NCI-H345 treated with DMSO at 0.1 percent for 48 hours (cell line): ENCODE results near the gene GRIK4.

Source experiments
- DNase-seq: peaks from one replicate; lab custom pipeline; 2025; ENCODE audit not compliant: unreplicated experiment; lab: John Stamatoyannopoulos, UW

GRIK4 gene

DNA sequence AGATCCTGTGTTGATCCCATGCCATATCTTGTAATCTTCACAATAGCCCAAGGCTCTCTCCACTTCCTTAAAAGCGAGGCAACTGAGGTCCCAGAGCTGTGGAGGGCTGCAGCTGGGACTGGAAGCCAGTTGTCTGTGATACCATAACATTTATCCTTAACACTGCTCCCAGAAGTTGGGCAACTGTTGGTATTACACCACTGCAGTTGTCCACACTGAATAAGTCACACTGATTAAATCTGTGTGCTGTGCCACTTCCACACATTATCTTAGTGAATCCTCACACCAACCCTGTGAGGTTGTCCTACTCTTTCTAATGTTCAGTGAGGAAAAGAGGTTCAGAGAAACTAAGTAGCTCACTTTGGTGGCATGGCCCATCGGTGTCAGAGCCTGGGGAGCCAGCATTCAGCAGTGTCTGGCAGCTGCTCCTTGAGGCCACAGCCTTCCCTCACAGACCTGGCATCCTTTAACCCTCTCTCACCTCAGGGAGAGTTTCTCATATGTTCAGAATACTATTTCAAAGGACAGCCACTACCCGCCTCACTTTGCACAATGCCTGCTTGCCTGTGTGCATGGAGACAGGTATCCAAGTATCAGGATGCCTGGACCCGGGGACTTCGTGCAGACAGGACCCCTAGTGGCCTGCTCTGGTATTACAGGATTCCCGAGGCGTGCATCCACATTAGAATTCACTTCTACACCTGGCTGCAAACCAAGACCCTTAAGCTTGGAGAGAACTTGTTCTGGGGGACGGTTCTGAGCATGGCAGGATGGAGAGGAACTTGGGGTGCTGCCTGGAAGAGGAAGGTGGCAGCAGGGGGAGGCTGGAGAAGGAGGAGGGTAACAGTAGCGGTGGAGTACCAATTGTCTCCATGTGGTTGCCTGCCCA, 290.5 kb downstream of the GRIK4 start:
- peak; percentile 43 for DNase-seq

DNA sequence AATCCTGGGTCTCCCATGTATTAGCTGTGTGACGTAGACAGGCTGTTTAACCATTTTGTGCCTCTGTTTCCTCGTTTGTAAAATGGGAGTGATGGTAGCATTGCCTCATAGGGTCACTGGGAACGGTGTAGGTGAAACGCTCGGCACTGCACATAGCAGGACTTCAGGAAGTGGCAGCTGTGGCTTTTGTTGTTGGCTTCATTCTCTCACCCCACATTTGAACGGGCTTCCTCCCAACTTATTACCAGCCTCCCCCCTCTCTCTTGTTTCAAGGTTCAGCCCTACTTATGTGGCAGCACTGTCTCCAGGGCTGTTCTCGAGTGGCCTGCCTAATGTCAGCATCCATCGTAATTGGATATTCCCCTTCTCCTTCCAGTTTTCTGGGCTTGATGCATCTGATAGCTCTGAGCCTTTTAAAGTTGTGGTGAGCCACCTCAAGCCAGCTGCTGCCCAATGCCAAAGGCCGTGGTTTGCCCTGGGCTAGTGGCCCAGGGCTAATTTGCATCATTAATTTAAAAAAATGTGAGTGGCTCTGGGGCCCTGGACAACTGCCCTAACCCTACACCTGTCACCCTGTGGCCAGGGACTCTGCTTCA, 294.5 kb downstream of the GRIK4 start:
- DNase-seq: no peak

DNA sequence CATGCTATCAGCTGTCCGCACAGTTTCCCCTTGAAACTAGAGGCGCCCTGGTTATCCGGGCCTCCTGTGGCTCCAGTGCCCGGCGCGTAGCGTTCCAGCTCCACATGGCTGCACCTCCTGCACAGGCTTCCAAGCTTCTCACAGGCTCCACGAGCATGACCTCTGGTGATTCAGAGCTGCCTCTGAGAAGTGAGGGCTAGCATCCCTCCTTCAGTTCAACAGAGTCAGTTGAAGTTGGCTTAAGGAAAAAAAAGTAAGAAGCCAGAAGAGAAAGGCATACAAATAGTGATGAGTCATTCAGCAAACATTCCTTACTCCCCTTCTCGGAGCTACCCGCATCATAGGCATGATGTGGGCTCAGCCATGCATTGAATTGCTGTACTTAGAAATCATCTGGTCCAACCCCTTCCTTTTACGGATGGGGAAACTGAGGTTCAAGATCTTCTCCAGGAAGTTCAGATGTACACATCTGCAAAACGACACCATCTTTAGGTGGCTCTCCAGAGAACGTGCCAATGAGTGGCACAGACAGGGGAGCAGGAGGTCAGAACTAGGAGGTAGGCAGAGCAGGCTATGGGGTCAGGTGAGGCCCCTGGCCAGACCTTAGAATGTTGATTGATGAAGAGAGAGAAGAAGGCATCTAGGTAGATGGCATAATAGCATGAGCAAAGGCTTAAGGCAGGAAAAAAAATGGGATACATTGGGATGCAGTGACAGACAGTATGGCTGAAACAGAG, 296.0 kb downstream of the GRIK4 start:
- DNase-seq: no peak

DNA sequence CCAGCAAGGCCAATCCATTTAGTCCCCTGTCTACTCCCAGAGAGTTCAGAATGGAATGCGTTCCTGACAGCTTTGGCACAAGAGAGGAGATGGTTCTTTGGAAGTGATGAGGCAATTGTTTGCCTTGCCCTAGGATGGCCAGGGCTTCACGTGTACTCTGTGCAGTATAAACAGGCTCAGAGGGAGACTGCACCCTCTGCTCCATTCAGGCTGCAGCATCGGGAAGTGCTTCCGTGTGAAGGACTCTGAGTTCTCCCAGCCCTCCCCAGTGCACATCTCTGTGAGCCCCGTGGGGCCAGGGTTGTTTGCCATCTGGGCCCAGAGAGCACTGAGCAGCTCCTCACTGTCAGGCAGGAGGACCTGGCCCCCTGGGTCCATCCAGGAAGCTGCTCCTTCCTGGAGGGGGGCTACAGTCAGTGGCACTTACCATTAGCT, 297.1 kb downstream of the GRIK4 start:
- DNase-seq: no peak

DNA sequence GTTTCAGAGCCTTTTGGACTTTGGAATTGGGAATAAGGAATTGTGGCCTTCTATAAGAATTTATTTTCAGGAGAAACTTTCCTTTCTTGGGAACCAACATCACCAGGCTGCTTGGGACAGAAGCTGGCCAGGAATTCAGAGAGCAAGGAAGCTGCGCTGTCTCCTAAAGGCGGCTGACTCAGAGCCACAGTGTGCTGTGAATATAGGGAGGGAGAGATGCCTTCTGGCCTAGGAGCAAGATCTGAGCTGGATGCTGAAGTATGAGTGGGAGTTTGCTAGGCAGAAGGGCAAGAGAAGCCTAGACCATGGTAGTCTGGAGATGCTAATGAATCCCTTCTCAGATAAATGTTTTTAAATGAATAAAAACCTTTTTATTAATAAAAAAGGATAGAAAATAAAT, 298.7 kb downstream of the GRIK4 start:
- no peak for DNase-seq

DNA sequence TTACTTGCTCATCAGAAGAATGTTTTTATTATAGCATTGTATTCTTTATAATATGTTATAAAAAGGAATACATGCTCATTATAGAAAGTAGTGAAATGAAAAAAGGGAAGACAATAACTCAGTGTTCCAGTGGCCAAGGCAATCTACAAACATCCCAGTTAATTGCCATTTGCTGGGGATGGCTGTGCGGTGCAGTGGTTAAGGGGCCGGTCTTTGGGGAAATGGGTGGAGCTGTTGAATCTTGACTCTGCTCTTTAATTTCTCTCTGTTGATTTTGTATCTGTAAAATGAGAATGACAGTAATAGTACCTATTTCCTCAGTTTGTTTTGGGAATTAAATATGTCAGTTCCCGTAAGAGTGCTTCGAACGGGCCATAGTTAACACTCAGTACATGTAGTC, 299.7 kb downstream of the GRIK4 start:
- DNase-seq: no peak

DNA sequence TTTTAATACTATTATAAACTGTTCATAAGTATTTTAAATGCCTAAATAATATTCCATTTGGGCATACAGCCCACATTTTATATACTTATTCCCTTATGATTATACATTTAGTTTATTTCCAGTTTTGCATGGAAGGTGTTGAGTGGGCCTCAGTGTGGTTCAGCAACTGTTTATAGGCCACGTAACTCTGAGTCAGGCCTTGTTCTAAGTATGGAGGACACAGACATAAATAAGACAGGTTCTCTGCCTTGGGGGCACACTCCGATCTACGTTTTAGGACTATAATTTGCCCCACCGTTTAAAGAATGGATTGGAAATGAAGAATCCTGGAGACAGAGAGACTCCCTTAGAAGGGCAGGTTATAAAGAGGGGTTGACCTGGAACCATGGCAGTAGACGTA, 300.2 kb downstream of the GRIK4 start:
- DNase-seq: no peak

DNA sequence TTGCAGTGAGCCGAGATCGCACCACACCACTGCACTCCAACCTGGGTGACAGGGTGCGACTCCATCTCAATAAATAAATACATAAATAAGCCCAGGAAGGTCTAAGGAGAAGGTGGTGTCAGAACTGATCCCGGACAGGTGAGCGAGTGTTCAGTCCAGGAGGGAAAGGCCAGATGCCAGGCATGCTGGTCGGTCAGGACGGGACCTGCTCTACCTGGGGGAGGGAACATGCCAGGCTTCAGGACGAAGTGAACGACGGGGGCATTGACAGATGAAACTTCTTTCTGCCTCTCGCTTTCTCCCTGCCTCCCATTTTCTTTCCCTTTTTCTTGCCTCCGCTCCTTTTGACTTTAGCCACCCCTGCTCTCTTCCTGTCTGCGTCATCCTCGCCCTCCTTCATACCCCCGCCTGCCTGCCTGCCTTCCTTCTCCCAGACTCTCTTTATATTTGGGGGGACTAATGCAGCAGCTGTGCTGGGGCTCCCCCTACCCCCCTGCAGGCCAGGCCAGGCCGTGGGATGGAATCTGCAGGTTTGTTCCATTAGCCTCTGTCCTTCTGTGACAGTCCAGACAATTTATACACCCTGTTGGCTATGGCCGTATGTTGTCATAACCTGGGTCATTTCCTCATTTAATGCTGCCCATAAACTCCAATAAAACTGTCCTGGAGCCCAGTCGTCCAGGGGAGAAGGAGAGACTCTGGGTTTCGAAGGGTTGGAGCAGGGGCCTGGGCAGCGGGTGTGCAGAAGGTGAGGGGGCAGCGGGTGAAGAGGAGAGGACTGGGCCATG, 303.2 kb downstream of the GRIK4 start:
- no peak for DNase-seq

DNA sequence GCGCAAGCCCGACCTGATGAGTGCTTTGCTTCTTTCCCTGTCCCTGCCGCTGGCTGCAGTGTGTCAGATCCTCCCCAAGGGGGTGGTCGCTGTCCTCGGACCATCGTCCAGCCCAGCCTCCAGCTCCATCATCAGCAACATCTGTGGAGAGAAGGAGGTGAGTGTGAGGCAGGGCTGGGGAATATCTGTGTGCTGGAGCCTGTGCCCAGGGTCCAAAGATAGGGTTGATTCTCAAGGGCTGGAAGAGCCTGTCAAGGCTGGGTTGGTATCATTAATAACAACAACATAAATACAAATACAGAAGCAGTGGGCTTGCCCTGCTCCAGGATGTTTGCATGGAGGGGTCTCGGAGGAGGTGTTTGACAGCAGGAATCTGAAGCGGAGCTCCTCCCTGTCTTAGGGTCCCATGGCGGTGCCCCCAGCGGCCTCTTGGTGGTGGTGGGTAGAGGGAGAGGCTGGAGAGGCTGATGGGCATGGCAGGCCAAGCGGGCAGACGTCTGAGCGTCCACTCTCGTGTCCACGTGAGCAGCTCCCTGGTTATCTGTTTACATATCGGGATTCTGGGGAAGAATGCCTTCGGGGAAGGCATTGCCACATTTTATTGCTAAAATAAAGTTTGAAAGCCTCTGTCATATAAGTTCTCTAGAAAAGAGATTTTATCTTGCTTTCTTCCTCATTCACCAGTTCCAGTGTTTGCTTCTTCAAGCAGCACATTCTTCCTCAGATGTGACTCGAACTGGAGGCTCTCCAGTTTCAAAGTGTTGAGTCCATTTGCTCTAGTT, 304.0 kb downstream of the GRIK4 start:
- DNase-seq: no peak

DNA sequence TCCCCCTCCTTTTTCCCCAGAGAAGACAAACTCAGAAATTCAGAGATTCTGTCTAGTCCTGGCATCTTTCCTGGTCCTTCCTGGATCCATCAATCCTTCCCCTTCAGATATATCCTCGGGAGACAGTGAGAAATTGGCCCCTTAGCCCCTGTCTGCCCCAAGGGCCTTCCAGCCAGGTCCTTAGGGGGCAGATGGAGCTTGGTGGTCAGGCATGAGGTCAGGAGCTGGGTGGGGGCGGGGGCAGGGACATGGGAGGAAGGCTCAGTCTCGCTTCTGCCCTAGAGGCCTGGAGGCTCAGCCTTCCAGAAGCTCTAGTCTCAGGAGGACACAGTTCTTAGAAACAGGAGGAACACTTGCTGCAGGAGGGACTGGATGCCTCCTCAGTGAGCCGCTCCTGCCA, 304.6 kb downstream of the GRIK4 start:
- no peak for DNase-seq

DNA sequence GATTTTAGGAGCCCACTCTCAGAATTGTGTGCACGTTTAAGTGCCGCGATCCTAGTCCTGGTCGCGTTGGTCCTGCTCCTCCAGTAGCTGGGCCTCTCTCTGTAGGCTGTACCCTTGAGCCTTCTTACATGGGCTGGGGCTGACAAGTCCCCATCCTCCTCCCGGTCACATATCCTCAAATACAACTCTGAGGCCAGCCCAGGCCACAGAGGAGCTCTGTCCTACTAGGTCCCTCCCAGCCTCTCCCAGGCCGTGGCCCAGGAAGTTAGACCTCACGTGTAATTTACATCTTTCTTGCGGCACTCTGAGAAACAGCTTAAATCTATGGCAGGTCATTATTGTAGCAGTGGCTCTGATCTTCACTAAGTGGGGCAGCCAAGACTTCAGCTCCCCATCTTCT, 305.2 kb downstream of the GRIK4 start:
- no peak for DNase-seq

DNA sequence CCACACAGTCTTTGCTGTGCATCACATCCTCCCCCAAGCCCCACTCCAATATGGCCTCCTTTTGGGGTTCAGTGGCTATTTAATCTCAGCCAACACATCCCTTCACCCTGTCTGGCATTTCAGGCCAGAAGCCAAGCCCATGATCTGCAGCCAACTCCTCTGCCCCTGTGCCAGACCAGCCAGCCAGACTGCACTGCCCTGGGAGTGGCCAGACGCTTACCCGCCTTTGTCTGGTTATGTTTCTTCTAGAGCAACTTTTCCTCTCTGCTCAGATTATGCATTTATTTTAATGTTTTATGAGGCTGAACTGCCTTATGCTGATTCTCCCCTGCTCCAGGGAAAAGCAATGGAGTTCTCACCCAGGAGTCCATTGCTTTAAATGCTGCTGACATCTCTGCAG, 305.6 kb downstream of the GRIK4 start:
- no peak for DNase-seq

DNA sequence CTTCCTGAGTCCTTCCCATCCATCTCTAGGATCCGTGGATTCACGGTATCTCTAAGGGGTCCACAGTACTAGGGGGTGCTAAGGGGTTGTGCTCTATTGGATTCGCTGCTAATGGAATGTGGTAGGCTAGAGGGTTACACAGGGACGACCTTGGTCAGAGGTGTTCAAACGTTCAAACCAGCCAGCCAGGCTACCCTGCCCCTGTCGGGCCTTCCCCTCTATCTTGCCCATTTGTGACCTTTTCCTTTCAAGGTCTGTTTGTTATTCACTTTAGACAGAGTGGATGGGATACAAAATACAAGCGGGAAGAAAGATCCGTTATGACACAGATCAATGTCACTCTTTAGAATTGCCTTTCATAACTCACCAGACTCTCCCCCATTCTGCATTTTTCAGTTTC, 306.5 kb downstream of the GRIK4 start:
- DNase-seq: no peak

DNA sequence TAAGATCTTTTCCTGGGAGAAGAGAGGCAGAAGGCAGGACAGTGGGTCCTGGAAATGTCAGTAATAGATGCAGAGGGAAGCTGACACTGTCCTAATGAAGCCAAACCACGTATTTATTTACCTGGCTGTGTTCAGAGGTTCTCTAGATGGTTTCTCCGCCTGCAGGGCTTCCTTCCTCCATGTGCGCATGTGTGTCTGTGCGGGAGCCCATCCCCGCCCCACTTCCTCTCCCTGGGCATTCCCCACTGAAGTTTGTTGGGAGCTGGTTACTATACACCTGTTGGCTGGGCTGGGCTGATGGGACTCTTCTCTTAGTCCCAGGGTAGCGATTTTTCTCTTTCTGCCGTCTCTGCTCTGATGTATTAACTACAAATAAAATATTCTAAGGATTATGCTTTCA, 307.5 kb downstream of the GRIK4 start:
- DNase-seq: no peak

DNA sequence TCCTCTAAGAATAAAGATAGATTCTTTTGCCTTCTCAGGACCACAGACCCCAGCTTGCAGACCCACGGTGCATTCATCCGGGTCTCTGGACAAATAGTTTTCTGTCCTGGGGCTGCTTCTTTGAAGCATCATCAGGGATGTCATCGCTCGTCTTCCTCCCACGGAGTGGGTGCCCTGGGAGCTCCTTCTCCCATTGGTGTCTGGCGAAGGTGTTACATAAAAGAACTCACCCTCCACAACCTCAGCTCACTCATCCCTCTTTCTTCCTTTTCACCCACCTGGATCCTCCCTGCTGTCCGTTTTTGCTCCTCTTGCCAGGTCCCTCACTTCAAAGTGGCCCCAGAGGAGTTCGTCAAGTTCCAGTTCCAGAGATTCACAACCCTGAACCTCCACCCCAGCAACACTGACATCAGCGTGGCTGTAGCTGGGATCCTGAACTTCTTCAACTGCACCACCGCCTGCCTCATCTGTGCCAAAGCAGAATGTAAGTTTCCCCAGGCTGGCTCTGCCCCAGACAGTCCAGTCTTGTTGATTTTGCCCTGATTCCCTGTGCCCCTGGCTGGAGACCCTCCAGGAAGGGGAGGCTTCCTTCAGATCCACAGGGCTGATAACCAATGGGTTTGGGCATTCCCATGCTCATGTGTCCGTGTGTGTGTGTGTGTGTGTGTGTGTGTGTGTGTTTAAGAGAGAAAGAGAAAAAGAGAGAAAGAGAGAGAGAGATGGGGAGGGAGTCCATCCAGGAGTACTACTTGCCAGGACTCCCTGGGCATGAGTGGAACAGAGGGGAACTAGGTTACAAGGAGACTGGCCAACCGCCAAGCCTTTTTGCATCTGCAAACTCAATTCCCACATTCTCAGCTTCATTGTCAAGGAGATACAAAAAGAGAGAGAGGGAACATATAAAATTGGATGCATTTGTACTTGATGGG, 308.2 kb downstream of the GRIK4 start:
- DNase-seq: no peak

DNA sequence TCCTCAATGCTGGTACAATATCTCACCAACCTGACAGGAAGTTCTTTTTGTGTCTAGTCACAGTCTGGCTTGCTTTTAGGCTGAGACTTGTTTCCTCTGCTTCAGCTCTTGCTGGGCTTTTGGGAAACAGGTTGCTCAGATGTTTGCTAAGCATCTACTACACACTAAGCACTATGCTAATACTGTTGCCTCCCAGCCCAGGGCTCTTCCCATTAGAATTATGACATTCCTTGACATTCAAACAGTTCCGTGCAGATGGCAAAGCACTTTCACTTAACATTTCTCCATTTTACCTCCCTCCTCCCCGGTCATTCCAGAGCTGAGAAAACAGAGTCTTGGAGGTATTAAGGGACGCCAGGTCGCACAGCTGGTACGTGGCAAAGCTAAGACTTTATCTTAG, 311.6 kb downstream of the GRIK4 start:
- no peak for DNase-seq

DNA sequence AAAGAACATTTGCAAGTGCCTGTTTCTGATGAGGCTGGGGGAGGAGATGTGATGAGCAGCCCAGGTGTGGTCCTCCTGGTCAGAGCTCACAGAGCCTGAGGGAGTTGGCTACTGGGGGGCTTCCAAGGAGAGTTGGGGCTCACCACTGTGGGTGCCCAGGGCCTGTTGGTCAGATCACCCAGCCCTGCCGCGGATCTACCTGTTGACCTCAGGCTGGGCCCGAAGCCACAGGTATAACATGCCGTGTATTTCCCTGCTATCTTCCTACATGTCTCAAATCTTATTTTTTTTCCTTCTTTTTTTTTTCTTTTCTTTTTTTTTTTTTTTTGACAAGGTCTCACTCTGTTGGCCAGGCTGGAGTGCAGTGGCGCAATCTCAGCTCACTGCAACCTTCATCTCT, 312.7 kb downstream of the GRIK4 start:
- DNase-seq: no peak

DNA sequence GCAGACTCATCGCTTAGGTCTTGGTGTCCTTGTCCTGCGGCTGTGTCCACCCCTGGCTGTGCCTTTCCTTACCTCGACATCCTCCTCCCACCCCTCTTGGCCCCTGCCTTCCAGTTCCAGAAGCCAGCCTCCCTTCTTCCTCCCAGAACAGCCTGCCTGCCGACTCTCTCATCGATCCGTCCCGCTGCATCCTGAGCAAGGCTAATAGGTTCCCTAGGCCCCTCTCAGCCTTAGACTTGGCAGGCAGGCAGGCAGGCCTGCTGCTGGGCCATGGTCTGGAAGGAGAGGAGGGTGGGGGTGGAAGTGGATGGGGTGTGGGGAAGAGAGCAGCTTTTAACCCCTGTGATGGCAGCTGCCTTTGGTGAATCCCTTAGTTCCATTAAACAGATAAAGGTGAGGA, 315.6 kb downstream of the GRIK4 start:
- no peak for DNase-seq

DNA sequence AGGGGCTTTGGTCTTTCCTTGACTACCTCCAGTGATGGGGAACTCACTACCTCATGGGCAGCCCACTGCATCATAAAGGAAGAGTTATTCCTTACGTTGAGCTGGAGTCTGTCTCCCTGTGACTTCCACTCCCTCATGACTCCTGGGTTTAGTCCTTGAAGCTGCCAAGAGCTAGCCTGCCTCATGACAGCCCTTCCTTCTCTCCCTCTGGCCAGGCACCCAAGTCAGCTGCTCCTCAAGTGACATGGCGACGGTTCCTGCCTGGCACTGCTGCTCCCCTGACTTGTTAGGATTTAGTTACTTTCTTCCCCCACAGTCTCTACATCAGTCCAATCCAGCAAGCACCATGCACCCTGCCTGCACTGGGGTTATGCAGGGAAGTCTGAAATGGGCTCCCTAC, 316.3 kb downstream of the GRIK4 start:
- no peak for DNase-seq
